ENCODE results near the gene POLG2.

- TF ChIP-seq CTCF (IDR thresholded peaks at IDR 0.05; ENCODE audit: low read depth, low read length, missing input control) = no peak
- peak; percentile 99 for TF ChIP-seq YY1 (IDR thresholded peaks at IDR 0.05)
- TF ChIP-seq, protein P1, sequence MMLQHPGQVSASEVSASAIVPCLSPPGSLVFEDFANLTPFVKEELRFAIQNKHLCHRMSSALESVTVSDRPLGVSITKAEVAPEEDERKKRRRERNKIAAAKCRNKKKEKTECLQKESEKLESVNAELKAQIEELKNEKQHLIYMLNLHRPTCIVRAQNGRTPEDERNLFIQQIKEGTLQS (IDR thresholded peaks at IDR 0.05) = no peak
- peak; percentile 87 for TF ChIP-seq REST (IDR thresholded peaks at IDR 0.05)
- TF ChIP-seq GABPA (IDR thresholded peaks at IDR 0.05 in 1 of 2, conservative IDR thresholded peaks at IDR 0.05 in 1 of 2) = peak in 1 of 2 donors; percentile 61
- peak; percentile 90 for TF ChIP-seq TAF1 (conservative IDR thresholded peaks at IDR 0.05)
- no peak for TF ChIP-seq RAD21 (IDR thresholded peaks at IDR 0.05)
- no peak for TF ChIP-seq MAX (IDR thresholded peaks at IDR 0.05)
- TF ChIP-seq EGR1 (IDR thresholded peaks at IDR 0.05; ENCODE audit: low read depth in 2 of 2) = no peak
- TF ChIP-seq ZBTB33 (IDR thresholded peaks at IDR 0.05) = no peak
- TF ChIP-seq RXRA (IDR thresholded peaks at IDR 0.05) = no peak
- no peak for TF ChIP-seq HNF4G (IDR thresholded peaks at IDR 0.05)
- no peak for TF ChIP-seq FOXA1 (IDR thresholded peaks at IDR 0.05)
These were observed 8.7 kb upstream of the POLG2 start for GRCh38 chr17:64505340-64506200.

All from liver (tissue), 3 donors.